Esophagus (tissue), 2 donors: ENCODE data around the gene C1QTNF8. TPM values are rescaled to one million over a fixed set of nuclear protein-coding genes. Genes with fewer than 3 reads are reported as not detected.
"Not testable (repeated sequence)": the region's sequence is repeated elsewhere in the genome, so short reads cannot be mapped to it uniquely, and the experiment has no call there.

Experiments used
- H3K27ac ChIP-seq, 2 donors: one replicate each; pipeline ENCODE4 v1.5.1; 2013; ENCODE audit warnings: low read depth in 2 of 2, mild to moderate bottlenecking in 2 of 2, inconsistent platforms in 1 of 2, low read length in 1 of 2, moderate library complexity in 1 of 2
- H3K27me3 ChIP-seq, 2 donors: one replicate each; pipeline ENCODE4 v1.6.1; 2013; ENCODE audit warnings: low read length in 2 of 2, control low read depth in 1 of 2, mild to moderate bottlenecking in 1 of 2; ENCODE audit not compliant: insufficient read depth in 2 of 2, control insufficient read depth in 1 of 2
- H3K36me3 ChIP-seq, 2 donors: one replicate each; pipeline ENCODE4 v1.6.1; 2013; ENCODE audit warnings: low read length in 1 of 2; ENCODE audit not compliant: control insufficient read depth in 2 of 2, insufficient read depth in 2 of 2
- H3K4me1 ChIP-seq, 2 donors: one replicate each; pipeline ENCODE4 v1.6.1; 2013; ENCODE audit warnings: low read length in 1 of 2; ENCODE audit not compliant: control insufficient read depth in 2 of 2, insufficient read depth in 2 of 2
- H3K4me3 ChIP-seq, 2 donors: one replicate each; pipeline ENCODE4 v1.5.1; 2013; ENCODE audit warnings: low read length in 2 of 2, mild to moderate bottlenecking in 2 of 2, low read depth in 1 of 2, moderate library complexity in 1 of 2
- H3K9me3 ChIP-seq, 2 donors: one replicate each; pipeline ENCODE4 v1.6.1; 2013; ENCODE audit warnings: mild to moderate bottlenecking in 2 of 2, low read depth in 1 of 2, low read length in 1 of 2, moderate library complexity in 1 of 2; ENCODE audit not compliant: control insufficient read depth in 2 of 2, insufficient read depth in 1 of 2
- WGBS, 2 donors: extraction: QIAGEN DNeasy Blood & Tissue Kit; methylation state at CpG; one replicate each; pipeline ENCODE4 v1.1.7; 2013; 5-methylcytosine and 5-hydroxymethylcytosine counted together
- polyA plus RNA-seq, 2 donors: library from polyadenylated mRNA; stranded (reverse); fragments of 200-250 nt; gene quantifications; one replicate each; pipeline ENCODE4 v1.2.3, GENCODE V29; 2013
- donor health status: healthy with polysubstance abuse.
- donor health status: Bipolar disorder and iron deficiency.

C1QTNF8 gene
- polyA plus RNA-seq, 2 donors, result not detected

DNA sequence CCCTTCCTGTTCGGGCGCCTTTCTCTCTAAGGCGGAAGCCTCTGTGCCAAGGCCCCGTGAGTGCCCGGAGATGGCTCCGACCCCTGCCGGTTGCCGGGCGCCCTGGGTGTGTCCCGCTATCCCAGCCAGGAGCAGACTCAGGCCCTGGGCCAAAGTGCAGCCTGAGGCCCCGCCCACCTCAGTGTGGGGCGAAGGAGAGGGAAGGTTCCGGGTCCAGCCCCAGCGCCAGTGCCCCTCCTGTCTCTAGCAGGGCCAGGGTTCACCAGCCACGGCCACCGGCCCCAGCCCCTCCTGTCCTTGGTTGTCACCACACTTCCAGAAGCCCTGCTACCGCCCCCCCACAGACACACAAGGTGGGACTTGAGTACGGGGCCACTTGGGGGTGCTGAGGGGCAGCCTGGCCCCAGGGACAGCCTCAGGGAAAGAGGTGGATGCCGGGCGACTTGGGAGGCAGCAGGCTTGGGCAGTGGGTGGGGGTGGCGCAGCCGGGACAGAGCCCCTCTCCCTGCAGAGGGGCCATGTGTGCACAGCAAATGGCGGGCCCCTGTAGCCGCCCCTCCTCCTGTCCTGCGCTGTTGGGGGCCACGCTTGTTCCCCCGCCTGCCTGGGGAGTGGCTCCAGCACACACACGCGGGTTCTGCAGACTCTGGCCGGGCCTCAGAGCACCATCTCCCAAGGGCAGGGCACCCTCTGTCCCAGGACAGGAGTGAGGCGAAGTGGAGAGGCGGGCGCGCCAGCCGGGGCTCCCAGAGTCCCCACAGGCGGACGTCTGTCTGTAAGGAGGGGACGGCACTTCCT lies 6.0 kb downstream of the C1QTNF8 start:
- H3K36me3 ChIP-seq, result no peaks in the 10 kb centered on the region
- H3K4me3 ChIP-seq, result peak overlapping the region in 1 of 2 donors; percentile 4
- no peak overlapping the region for H3K27ac ChIP-seq
- H3K4me1 ChIP-seq, result peaks cover 7 to 11% of the 10 kb centered on the region in 2 donors
- peaks cover 2 to 7% of the 10 kb centered on the region in 2 donors for H3K9me3 ChIP-seq
- no peaks in the 10 kb centered on the region for H3K27me3 ChIP-seq
- WGBS, 2 donors, result 19 to 21% methylated on average over 27 to 38 of the region's 38 CpGs

DNA sequence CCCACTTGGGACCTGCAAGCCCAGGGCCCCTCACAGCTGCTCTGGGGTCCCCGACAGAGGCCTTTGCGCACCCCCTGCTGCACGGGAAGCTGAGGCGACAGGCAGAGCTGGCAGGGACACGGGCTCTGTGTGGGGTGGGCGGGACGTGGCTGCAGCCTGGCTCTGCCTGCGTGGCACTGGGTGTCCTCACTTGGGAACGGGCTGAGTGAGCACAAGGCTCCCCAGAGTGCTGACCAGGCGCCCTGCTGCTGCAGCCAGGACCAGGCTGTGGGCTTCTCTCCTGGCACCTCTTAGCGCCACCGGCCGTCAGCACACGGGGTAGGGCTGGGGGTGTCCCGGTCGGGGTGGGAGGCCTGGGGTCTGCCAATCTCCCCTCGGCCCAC lies 6.6 kb downstream of the C1QTNF8 start:
- Histone ChIP-seq H3K9me3 (peaks cover 8 to 13% of the 10 kb centered on the region in 2 donors), H3K36me3 (no peaks in the 10 kb centered on the region), H3K4me3 (no peak overlapping the region), H3K27me3 (peaks cover 0 to 3% of the 10 kb centered on the region in 2 donors), H3K4me1 (peaks cover 7 to 11% of the 10 kb centered on the region in 2 donors), H3K27ac (no peak overlapping the region)
- 36% methylated on average over 15 to 17 of the region's 17 CpGs for WGBS, 2 donors

DNA sequence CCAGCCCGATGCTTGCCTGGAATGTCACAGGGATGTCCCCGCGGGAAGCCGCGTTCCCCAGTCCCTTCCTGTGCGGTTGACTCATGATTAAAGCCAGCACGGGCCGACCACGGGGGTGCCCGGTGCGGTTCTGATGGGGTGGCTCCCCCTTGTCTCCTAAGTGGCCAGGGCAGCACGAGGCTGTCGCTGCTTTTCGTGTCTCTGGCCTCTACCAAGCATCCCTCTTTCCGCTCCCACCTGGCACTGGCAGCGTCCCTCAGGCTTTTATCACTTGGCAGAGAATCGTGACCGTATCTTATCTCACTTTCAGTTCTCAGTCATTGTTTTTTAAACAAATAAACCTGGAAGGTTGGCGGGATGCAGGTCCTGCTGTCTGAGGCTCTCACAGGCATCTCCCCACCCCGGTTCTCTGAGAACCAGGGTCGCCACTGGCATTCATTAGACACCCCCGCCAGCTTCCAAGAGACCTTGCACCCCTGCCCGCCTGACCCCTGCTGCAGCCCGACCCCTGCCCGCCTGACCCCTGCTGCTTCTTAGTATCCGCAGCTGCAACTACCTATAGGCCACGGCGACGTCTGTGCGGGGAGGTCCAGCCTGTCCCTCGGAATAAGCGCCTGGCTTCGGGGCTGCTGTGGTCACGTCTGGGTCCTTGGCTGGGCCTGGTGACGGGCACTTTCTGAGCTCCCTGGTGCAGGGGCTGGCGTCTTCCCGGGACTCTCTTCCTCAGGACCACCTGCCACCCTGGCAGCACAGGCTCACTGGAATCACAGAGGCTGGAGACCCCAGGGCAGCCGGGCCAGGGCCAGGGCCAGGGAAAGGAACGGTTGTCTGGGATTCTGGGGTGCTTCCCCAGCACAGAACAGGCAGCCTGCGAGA lies 7.5 kb downstream of the C1QTNF8 start:
- Histone ChIP-seq H3K27me3 (peaks cover 0 to 6% of the 10 kb centered on the region in 2 donors), H3K27ac (no peak overlapping the region), H3K4me3 (no peak overlapping the region), H3K4me1 (peaks cover 7 to 10% of the 10 kb centered on the region in 2 donors), H3K36me3 (no peaks in the 10 kb centered on the region), H3K9me3 (peaks cover 9 to 22% of the 10 kb centered on the region in 2 donors)
- 58 to 72% methylated on average over 40 of the region's 40 CpGs for WGBS, 2 donors

DNA sequence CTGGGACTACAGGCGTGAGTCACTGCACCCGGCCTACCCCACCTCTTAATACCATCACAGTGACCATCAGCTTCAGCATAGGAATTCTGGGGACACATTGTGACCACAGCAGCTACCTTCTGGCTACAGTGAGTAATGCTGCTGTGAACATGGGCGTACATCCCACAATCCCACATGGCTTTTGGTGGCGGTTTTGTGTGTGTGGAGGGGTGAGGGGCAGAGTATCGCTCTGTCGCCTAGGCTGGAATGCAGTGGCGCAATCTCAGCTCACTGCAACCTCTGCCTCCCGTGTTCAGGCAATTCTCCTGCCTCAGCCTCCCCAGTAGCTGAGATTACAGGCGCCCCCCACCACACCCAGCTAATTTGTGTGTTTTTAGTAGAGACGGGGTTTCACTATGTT lies 9.6 kb downstream of the C1QTNF8 start:
- H3K4me1 ChIP-seq, result peaks cover 7 to 18% of the 10 kb centered on the region in 2 donors
- peaks cover 0 to 10% of the 10 kb centered on the region in 2 donors for H3K27me3 ChIP-seq
- 87 to 92% methylated on average over 10 of the region's 10 CpGs for WGBS, 2 donors

DNA sequence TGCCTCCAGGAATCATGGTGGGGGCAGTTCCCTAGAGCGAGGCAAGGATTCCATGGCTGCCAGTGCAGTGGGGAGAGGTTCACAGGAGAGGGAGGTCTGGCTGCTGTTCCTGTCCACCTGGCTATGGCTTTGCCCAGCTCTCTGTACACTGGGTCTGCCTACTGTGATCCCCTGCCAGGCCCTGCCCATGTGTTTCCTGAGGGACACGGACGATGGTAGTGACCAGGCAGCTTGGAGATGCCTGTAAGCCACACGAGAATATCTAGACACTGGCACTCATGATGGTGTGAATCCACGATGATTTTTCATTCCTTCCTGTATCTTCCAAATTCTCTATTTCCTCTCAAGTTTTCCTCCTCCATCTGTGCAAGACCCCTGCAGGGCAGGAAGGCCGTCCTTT lies 11.1 kb downstream of the C1QTNF8 start:
- WGBS, 2 donors, result 89 to 94% methylated on average over 6 of the region's 6 CpGs
- H3K4me1 ChIP-seq, result peaks cover 6 to 18% of the 10 kb centered on the region in 2 donors
- no peaks in the 10 kb centered on the region for H3K36me3 ChIP-seq
- H3K27me3 ChIP-seq, result peaks cover 0 to 12% of the 10 kb centered on the region in 2 donors
- no peak overlapping the region for H3K4me3 ChIP-seq
- H3K27ac ChIP-seq, result no peak overlapping the region
- H3K9me3 ChIP-seq, result peaks cover 9 to 24% of the 10 kb centered on the region in 2 donors

More for the DNA sequence above, 9.6 kb downstream of the C1QTNF8 start:
- H3K27ac ChIP-seq, H3K4me3 ChIP-seq, H3K36me3 ChIP-seq: not testable (repeated sequence)
- H3K9me3 ChIP-seq, result peaks cover 9 to 22% of the 10 kb centered on the region in 2 donors

DNA sequence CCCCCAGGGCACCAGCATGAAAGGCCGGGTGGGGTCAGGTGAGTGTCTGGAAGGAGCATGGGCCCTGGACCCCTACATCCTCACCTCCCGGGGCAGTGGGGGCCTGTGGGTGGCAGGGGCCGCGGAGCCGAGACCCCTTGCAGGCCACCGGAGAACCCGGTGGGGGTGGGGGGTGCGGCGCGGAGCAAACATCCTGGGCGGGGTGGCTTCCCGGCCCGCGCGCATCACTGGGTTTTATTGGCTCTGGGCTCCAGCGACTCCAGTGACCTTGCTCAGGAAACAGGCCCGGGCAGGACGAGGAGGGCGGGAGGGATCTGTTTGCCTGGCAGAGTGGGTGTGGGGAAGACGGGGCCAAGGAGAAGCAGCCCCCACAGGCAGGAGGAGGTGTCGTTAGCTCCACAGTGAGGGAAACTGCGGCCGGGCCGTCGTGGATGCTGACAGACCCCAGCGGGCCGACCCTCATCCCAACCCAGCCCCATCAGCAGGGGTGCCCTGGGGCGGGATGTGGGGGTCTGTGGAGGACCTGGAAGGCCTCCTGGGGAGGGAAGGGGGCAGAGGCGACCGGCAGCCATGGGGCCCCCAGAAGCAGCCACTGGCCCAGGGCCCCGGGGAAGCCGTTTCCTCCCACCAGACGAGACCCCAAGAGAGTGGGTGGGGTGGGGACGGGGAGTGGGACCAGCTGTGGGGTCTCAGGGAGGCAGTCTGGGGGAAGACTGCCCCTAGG lies 12.9 kb downstream of the C1QTNF8 start:
- no peaks in the 10 kb centered on the region for H3K36me3 ChIP-seq
- 32 to 40% methylated on average over 33 to 34 of the region's 34 CpGs for WGBS, 2 donors
- H3K9me3 ChIP-seq, result peaks cover 9 to 24% of the 10 kb centered on the region in 2 donors
- H3K4me3 ChIP-seq, result no peak overlapping the region
- H3K27me3 ChIP-seq, result peaks cover 0 to 12% of the 10 kb centered on the region in 2 donors
- peaks cover 0 to 21% of the 10 kb centered on the region in 2 donors for H3K4me1 ChIP-seq
- H3K27ac ChIP-seq, result no peak overlapping the region

DNA sequence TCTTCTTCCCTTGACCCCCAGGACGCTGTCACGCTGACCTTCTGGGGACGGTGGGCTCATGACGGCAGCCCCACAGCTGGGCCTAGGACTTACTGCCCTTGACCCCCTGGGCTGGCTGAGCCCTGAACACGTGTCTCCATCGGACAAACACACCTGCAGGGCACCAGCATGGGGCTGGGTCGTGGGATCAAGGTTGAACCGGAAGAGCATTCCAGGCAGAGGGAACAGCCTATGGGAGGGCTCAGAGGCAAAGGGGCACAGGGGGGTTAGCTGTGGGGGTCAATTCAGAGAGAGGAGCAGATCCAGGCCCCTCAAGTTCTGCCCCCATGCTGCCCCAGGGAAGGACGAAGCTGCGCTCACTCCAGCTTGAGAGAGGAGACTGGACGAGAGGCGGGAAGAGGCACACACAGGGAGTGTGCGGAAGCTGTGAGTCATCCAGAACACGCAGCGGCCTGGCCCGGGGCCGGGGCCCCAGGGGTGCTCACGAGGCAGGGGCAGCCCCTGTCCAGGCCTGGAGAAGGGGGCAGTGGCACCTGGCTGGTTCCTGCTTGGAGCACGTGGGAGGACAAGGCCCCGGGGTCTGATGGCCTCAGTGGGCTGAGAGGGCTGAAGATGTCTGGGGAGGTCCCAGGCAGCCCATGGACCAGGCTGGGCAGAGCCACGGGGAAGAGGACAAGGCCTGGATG lies 13.6 kb downstream of the C1QTNF8 start:
- H3K27ac ChIP-seq, result no peak overlapping the region
- H3K27me3 ChIP-seq, result peaks cover 0 to 12% of the 10 kb centered on the region in 2 donors
- WGBS, 2 donors, result 46 to 48% methylated on average over 20 to 21 of the region's 21 CpGs

DNA sequence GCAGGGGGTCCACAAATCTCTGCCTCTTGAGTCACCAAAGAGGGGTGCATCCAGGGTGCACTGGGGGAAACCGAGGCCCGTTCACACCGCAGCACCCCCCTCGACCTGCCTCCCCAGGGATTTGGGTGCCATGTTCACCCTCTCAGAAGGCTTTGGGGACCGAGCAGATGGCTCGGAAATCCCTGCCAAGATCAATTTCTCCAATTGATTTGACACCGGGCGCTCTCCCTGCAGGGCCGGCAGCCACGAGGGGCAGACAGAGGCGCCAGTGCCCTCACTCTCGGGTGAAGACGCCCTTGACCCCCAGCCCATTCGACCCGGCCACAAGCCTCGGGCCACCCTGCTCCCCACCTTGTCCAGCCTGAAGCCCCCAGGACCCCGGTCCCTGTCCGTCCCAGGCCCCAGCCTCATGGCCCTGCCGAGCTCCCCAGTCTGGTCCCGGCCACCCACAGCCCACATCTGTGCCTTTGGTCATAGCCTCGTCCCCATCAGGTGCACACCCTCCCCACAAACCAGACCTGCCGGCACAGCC lies 14.2 kb downstream of the C1QTNF8 start:
- peaks cover 9 to 24% of the 10 kb centered on the region in 2 donors for H3K9me3 ChIP-seq
- no peak overlapping the region for H3K27ac ChIP-seq
- H3K27me3 ChIP-seq, result peaks cover 0 to 12% of the 10 kb centered on the region in 2 donors
- H3K4me1 ChIP-seq, result peaks cover 0 to 21% of the 10 kb centered on the region in 2 donors
- H3K36me3 ChIP-seq, result no peaks in the 10 kb centered on the region
- no peak overlapping the region for H3K4me3 ChIP-seq
- WGBS, 2 donors, result 55 to 69% methylated on average over 21 to 22 of the region's 22 CpGs

More for the DNA sequence above, 13.6 kb downstream of the C1QTNF8 start:
- Histone ChIP-seq H3K36me3 (no peaks in the 10 kb centered on the region), H3K4me3 (no peak overlapping the region), H3K4me1 (peaks cover 0 to 21% of the 10 kb centered on the region in 2 donors), H3K9me3 (peaks cover 9 to 24% of the 10 kb centered on the region in 2 donors)
